ENCODE data around the gene DHRS7B. TPM values are rescaled to one million over a fixed set of nuclear protein-coding genes. Genes with fewer than 3 reads are reported as not detected.
A peak's percentile ranks its signal among the peaks of the same experiment; 100 is the strongest.
"Not testable (repeated sequence)": the region's sequence is repeated elsewhere in the genome, so short reads cannot be mapped to it uniquely, and the experiment has no call there.

Gene DHRS7B
- total RNA-seq: 18.6 TPM
- long read RNA-seq, transcript DHRS7B-202 (7 exons, 2,175 nt): major isoform, 16 of 29 reads
- long read RNA-seq, partial matches to known transcripts: 0 of 29 reads
- long read RNA-seq, other reads (novel, unspliced or antisense): 11 of 29 reads

GRCh38 chr17:21126645-21127508, at the start of gene DHRS7B:
TSS of gene DHRS7B (plus strand) at chr17:21126964. CDS start at chr17:21126972, 8 bp downstream.
- peak; percentile 98 for ATAC-seq

GRCh38 chr17:21077281-21077680, 49.5 kb upstream of the DHRS7B start:
- ATAC-seq (no peak), DNase-seq (no peak)
- intact Hi-C loops (cut with micrococcal nuclease): no loop called here

More at GRCh38 chr17:21126645-21127508, at the start of gene DHRS7B:
- peak; percentile 98 for DNase-seq
- intact Hi-C loops (cut with micrococcal nuclease): no loop called here

- ATAC-seq: no peak
- DNase-seq: no peak
- intact Hi-C loops (cut with micrococcal nuclease): no loop called here
Measured at GRCh38 chr17:21078016-21078780, 48.6 kb upstream of the DHRS7B start.

- ATAC-seq (no peak), DNase-seq (no peak)
- intact Hi-C loops (cut with micrococcal nuclease): no loop called here
Measured at GRCh38 chr17:21079196-21079595, 47.6 kb upstream of the DHRS7B start.

- intact Hi-C loops (cut with micrococcal nuclease): no loop called here
- DNase-seq (no peak), ATAC-seq (no peak)
Measured at GRCh38 chr17:21082001-21082436, 44.7 kb upstream of the DHRS7B start.

GRCh38 chr17:21085280-21085679, 41.5 kb upstream of the DHRS7B start:
- ATAC-seq; intact Hi-C loops (cut with micrococcal nuclease); DNase-seq: not testable (repeated sequence)

- ATAC-seq (no peak), DNase-seq (no peak)
- intact Hi-C loops (cut with micrococcal nuclease): no loop called here
Measured at GRCh38 chr17:21085707-21086106, 41.1 kb upstream of the DHRS7B start.

GRCh38 chr17:21089145-21089544, 37.6 kb upstream of the DHRS7B start:
- no peak for DNase-seq
- intact Hi-C loops (cut with micrococcal nuclease): no loop called here
- ATAC-seq: no peak

- intact Hi-C loops (cut with micrococcal nuclease): no loop called here
- no peak for ATAC-seq
- DNase-seq: no peak
Measured at GRCh38 chr17:21089933-21090901, 36.5 kb upstream of the DHRS7B start.

GRCh38 chr17:21090902-21091618, 35.7 kb upstream of the DHRS7B start:
- intact Hi-C loops (cut with micrococcal nuclease): no loop called here
- no peak for ATAC-seq

GRCh38 chr17:21094298-21094704, 32.5 kb upstream of the DHRS7B start:
- ATAC-seq (no peak), DNase-seq (no peak)
- intact Hi-C loops (cut with micrococcal nuclease): no loop called here

More at GRCh38 chr17:21090902-21091618, 35.7 kb upstream of the DHRS7B start:
- DNase-seq: no peak

- ATAC-seq: no peak
- DNase-seq: no peak
- intact Hi-C loops (cut with micrococcal nuclease): no loop called here
Measured at GRCh38 chr17:21095735-21096134, 31.0 kb upstream of the DHRS7B start.

- intact Hi-C loops (cut with micrococcal nuclease): no loop called here
Measured at GRCh38 chr17:21096874-21097273, 29.9 kb upstream of the DHRS7B start.

GRCh38 chr17:21098934-21099689, 27.7 kb upstream of the DHRS7B start:
- DNase-seq (peak; percentile 66), ATAC-seq (peak; percentile 90)
- intact Hi-C loops (cut with micrococcal nuclease): no loop called here

More at GRCh38 chr17:21096874-21097273, 29.9 kb upstream of the DHRS7B start:
- ATAC-seq: no peak
- no peak for DNase-seq

- intact Hi-C loops (cut with micrococcal nuclease): no loop called here
- ATAC-seq: no peak
Measured at GRCh38 chr17:21100636-21101035, 26.1 kb upstream of the DHRS7B start.

GRCh38 chr17:21104608-21105007, 22.2 kb upstream of the DHRS7B start:
- ATAC-seq: no peak
- intact Hi-C loops (cut with micrococcal nuclease): no loop called here
- DNase-seq: no peak

More at GRCh38 chr17:21100636-21101035, 26.1 kb upstream of the DHRS7B start:
- no peak for DNase-seq

Data from left ventricle myocardium superior (tissue), 1 donor.